Measurements from ENCODE around the gene TXNDC5.

- TF ChIP-seq ATF6 (CRISPR knock-in tag; IDR thresholded peaks at IDR 0.05) (no peak), MAFG (tag; conservative IDR thresholded peaks at IDR 0.05) (no peak), USF2 (CRISPR knock-in tag; IDR thresholded peaks at IDR 0.05) (no peak), ZBTB33 (CRISPR knock-in tag; IDR thresholded peaks at IDR 0.05) (no peak), MYC (IDR thresholded peaks at IDR 0.05; ENCODE audit: low read depth, low read length) (no peak), MYC (CRISPR knock-in tag; IDR thresholded peaks at IDR 0.05; ENCODE audit: borderline replicate concordance, low read depth) (no peak), SETDB1 (IDR thresholded peaks at IDR 0.05; ENCODE audit: low read length) (no peak), MXD1 (CRISPR knock-in tag; IDR thresholded peaks at IDR 0.05; ENCODE audit: borderline replicate concordance, poor library complexity, severe bottlenecking) (no peak), ETV6 (IDR thresholded peaks at IDR 0.05; ENCODE audit: borderline replicate concordance in 1 of 2, low read depth in 2 of 2, low read length in 1 of 2) (no peak), ETV6 (CRISPR knock-in tag; IDR thresholded peaks at IDR 0.05; ENCODE audit: borderline replicate concordance) (no peak), GTF3C2 (IDR thresholded peaks at IDR 0.05; ENCODE audit: borderline replicate concordance, extremely low read depth, insufficient read length) (no peak)
These were observed 43.2 kb upstream of the TXNDC5 start for GRCh38 chr6:7953753-7954152.
